H9 (cell line): Measurements from ENCODE around the gene SIGMAR1. TPM values are rescaled to one million over a fixed set of nuclear protein-coding genes. Genes with fewer than 3 reads are reported as not detected.

Experiments
- DNase-seq: peaks from one replicate; pipeline ENCODE4 v3.0.0-alpha.2; 2017
- H2AFZ ChIP-seq: one replicate; pipeline ENCODE4 v1.6.1; 2013; ENCODE audit warnings: mild to moderate bottlenecking, low read length, control low read depth, moderate library complexity
- H2AK5ac ChIP-seq: 2 replicates; pipeline ENCODE4 v1.6.1; 2013; ENCODE audit warnings: low read length, control low read depth, mixed read lengths; ENCODE audit not compliant: insufficient read length
- H2BK120ac ChIP-seq: one replicate; pipeline ENCODE4 v1.6.1; 2013; ENCODE audit warnings: low read depth, mild to moderate bottlenecking, low read length, control low read depth, inconsistent platforms; ENCODE audit not compliant: poor library complexity, severe bottlenecking
- H2BK12ac ChIP-seq: 2 replicates; pipeline ENCODE4 v1.6.1; 2013; ENCODE audit warnings: low read length, control low read depth, mixed read lengths, low read depth; ENCODE audit not compliant: insufficient read length
- H2BK15ac ChIP-seq: 2 replicates; pipeline ENCODE4 v1.6.1; 2013; ENCODE audit warnings: low read depth, low read length, control low read depth
- H2BK20ac ChIP-seq: one replicate; pipeline ENCODE4 v1.6.1; 2013; ENCODE audit warnings: low read depth, mild to moderate bottlenecking, low read length, control low read depth, inconsistent platforms; ENCODE audit not compliant: poor library complexity, severe bottlenecking
- H2BK5ac ChIP-seq: 2 replicates; pipeline ENCODE4 v1.6.1; 2013; ENCODE audit warnings: low read length, control low read depth, mixed read lengths; ENCODE audit not compliant: insufficient read length
- H3K14ac ChIP-seq: 2 replicates; pipeline ENCODE4 v1.6.1; 2013; ENCODE audit warnings: low read length, control low read depth; ENCODE audit not compliant: insufficient read depth
- H3K18ac ChIP-seq: 2 replicates; pipeline ENCODE4 v1.6.1; 2013; ENCODE audit warnings: low read depth, mild to moderate bottlenecking, mixed read lengths, low read length, control low read depth; ENCODE audit not compliant: insufficient read length
- H3K23ac ChIP-seq: 2 replicates; pipeline ENCODE4 v1.6.1; 2013; ENCODE audit warnings: low read length, control low read depth, mixed read lengths, low read depth; ENCODE audit not compliant: insufficient read length
- H3K23me2 ChIP-seq: 2 replicates; pipeline ENCODE4 v1.6.1; 2013; ENCODE audit warnings: low read depth, mild to moderate bottlenecking, mixed read lengths, low read length, control low read depth; ENCODE audit not compliant: insufficient read length, poor library complexity, severe bottlenecking
- H3K27ac ChIP-seq: 2 replicates; pipeline ENCODE4 v1.5.1; 2013; ENCODE audit warnings: low read length, control low read depth, mixed read lengths, low read depth; ENCODE audit not compliant: insufficient read length
- H3K27me3 ChIP-seq: 2 replicates; pipeline ENCODE4 v1.6.1; 2013; ENCODE audit warnings: low read length, control low read depth, inconsistent platforms; ENCODE audit not compliant: insufficient read depth
- H3K4ac ChIP-seq: 2 replicates; pipeline ENCODE4 v1.6.1; 2013; ENCODE audit warnings: low read depth, mild to moderate bottlenecking, control low read depth, inconsistent platforms, low read length, moderate library complexity
- H3K4me1 ChIP-seq: 2 replicates; pipeline ENCODE4 v1.6.1; 2013; ENCODE audit warnings: low read length, control low read depth, inconsistent platforms; ENCODE audit not compliant: insufficient read depth
- H3K4me2 ChIP-seq: 2 replicates; pipeline ENCODE4 v1.6.1; 2013; ENCODE audit warnings: low read length, control low read depth, mixed read lengths; ENCODE audit not compliant: insufficient read length, insufficient read depth
- H3K56ac ChIP-seq: 2 replicates; pipeline ENCODE4 v1.6.1; 2013; ENCODE audit warnings: low read depth, mild to moderate bottlenecking, mixed read lengths, low read length, control low read depth; ENCODE audit not compliant: insufficient read length
- H3K79me1 ChIP-seq: 2 replicates; pipeline ENCODE4 v1.6.1; 2013; ENCODE audit warnings: low read depth, mild to moderate bottlenecking, moderate library complexity, low read length, control low read depth, inconsistent platforms; ENCODE audit not compliant: insufficient read depth, poor library complexity, severe bottlenecking
- H3K79me2 ChIP-seq: 2 replicates; pipeline ENCODE4 v1.6.1; 2013; ENCODE audit warnings: low read length, control low read depth, inconsistent platforms; ENCODE audit not compliant: insufficient read depth
- H3K9ac ChIP-seq: 2 replicates; pipeline ENCODE4 v1.6.1; 2013; ENCODE audit warnings: low read length, control low read depth, mixed read lengths; ENCODE audit not compliant: insufficient read length; ENCODE audit errors: extremely low read depth
- H3K9me3 ChIP-seq: one replicate; pipeline ENCODE4 v1.6.1; 2013; ENCODE audit warnings: low read depth, low read length, inconsistent platforms; ENCODE audit not compliant: control insufficient read depth
- H3T11ph ChIP-seq: one replicate; pipeline ENCODE4 v1.6.1; 2013; ENCODE audit warnings: mild to moderate bottlenecking, low read length, control low read depth, inconsistent platforms
- H4K20me1 ChIP-seq: one replicate; pipeline ENCODE4 v1.6.1; 2013; ENCODE audit not compliant: control insufficient read depth, insufficient read length, insufficient read depth
- H4K5ac ChIP-seq: 2 replicates; pipeline ENCODE4 v1.6.1; 2013; ENCODE audit warnings: low read depth, mild to moderate bottlenecking, mixed read lengths, low read length, control low read depth; ENCODE audit not compliant: insufficient read length
- H4K8ac ChIP-seq: replicated peaks from 2 replicates; pipeline ENCODE4 v1.6.1; 2013; ENCODE audit warnings: low read length, control low read depth, mixed read lengths, low read depth; ENCODE audit not compliant: insufficient read length
- H4K91ac ChIP-seq: 2 replicates; pipeline ENCODE4 v1.6.1; 2013; ENCODE audit warnings: low read depth, mild to moderate bottlenecking, moderate library complexity, mixed read lengths, low read length, control low read depth; ENCODE audit not compliant: insufficient read length
- H3K27ac Mint-ChIP-seq, 3 experiments: 2 replicates in 2 of 3; 3 replicates in 1 of 3; pipeline ENCODE4 v1.8.0; 2020 to 2021; ENCODE audit warnings: mixed read lengths in 3 of 3, mild to moderate bottlenecking in 1 of 3, moderate library complexity in 1 of 3
- H3K27me3 Mint-ChIP-seq: 2 replicates; pipeline ENCODE4 v1.8.0; 2021; ENCODE audit warnings: low read depth, mild to moderate bottlenecking, moderate library complexity, mixed read lengths
- H3K36me3 Mint-ChIP-seq, 3 experiments: 2 replicates in 2 of 3; 3 replicates in 1 of 3; pipeline ENCODE4 v1.8.0; 2020 to 2021; ENCODE audit warnings: low read depth in 3 of 3, mixed read lengths in 3 of 3; ENCODE audit not compliant: insufficient read depth in 1 of 3
- H3K4me1 Mint-ChIP-seq, 2 experiments: 2 replicates each; pipeline ENCODE4 v1.8.0; 2020; ENCODE audit warnings: mixed read lengths in 2 of 2
- H3K4me3 Mint-ChIP-seq, 2 experiments: 2 replicates in 1 of 2; 3 replicates in 1 of 2; pipeline ENCODE4 v1.8.0; 2020 to 2021; ENCODE audit warnings: mild to moderate bottlenecking in 2 of 2, mixed read lengths in 2 of 2, moderate library complexity in 1 of 2
- H3K9me3 Mint-ChIP-seq, 2 experiments: 2 replicates in 1 of 2; 3 replicates in 1 of 2; pipeline ENCODE4 v1.8.0; 2020; ENCODE audit warnings: mild to moderate bottlenecking in 2 of 2, mixed read lengths in 2 of 2, moderate library complexity in 1 of 2
- CTCF ChIP-seq: fragments of 200-600 bp; sonication (generic); conservative IDR thresholded peaks from 3 replicates; pipeline ENCODE4 v1.8.0; 2021; ENCODE audit warnings: antibody characterized with exemption, mild to moderate bottlenecking
- whole genome bisulfite sequencing: extraction: QIAGEN DNeasy Blood & Tissue Kit; methylation state at CpG from one replicate; pipeline ENCODE4 v1.1.7; 2013; ENCODE audit warnings: missing lambda C conversion rate, low lambda C conversion rate, mixed read lengths; ENCODE audit not compliant: insufficient read length; ENCODE audit errors: extremely low coverage; 5-methylcytosine and 5-hydroxymethylcytosine counted together
- total RNA-seq: library from RNA; stranded (reverse); gene quantifications from 2 replicates; pipeline ENCODE4 v1.2.1, GENCODE V29; 2021

SIGMAR1 gene
- total RNA-seq, 1 experiment from 2014 or later: 68.3 TPM

DNA sequence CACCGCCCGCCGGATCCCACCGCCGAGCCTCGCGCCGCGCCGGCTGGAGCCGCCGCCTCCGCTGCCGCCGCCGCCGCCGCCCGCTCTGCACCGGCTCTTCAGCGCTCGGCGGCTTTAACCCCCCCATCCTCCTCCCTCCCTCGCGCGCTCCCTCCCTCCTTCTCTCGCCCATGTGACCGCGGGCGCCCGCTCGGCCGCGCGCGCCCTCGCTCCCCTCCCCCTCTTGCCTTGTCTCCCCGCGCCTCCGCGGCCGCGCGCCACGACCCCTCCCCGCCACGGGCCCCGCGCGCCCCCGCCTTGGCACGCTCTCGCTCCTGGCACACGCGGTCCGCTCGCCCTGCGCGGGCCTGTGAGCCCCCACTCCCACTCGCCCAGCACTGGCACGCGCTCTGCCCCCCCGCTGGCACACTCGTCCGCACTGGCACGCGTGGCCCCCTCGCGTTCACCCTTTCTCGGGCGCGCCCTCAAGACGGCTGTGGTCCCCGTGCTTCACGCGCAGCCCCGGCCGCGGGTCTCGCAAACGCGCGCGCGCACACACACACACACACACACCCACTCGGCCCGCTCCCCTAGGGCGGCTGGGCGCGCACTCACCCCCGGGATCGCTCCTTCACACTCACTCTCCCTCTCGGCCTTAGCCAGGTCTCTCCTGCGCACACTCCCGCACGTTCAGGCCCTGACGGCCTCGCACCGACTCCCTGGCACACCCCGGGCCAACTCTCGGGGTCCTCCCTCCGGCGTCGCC is 47.8 kb downstream of the SIGMAR1 start, which contains the start of gene CNTFR:
CNTFR (minus strand) TSS at position 89 of the 745 bp plus-strand sequence. CDS start 20,743 bp downstream, outside the sequence.
- no peaks in the 10 kb centered on the region for H3K9me3 ChIP-seq
- H3K4me2 ChIP-seq: peak within 1 kb of the TSS; percentile 53
- H3K23me2 ChIP-seq: peaks cover 21% of the 10 kb centered on the region
- no peaks in the 10 kb centered on the region for H3K79me1 ChIP-seq
- peaks cover 39 to 52% of the 10 kb centered on the region in 2 experiments for H3K4me1 Mint-ChIP-seq
- no peak within 1 kb of the TSS for H3K18ac ChIP-seq
- H2BK120ac ChIP-seq: no peak within 1 kb of the TSS
- DNase-seq: no peak
- H4K20me1 ChIP-seq: peaks cover 7% of the 10 kb centered on the region
- no peaks in the 10 kb centered on the region for H3K79me2 ChIP-seq
- peak within 1 kb of the TSS; percentile 62; the same call in 1 of the 2 replicates for H3K14ac ChIP-seq
- H3K27ac ChIP-seq: no peak within 1 kb of the TSS
- H2BK12ac ChIP-seq: no peak within 1 kb of the TSS
- no peak within 1 kb of the TSS for H2AFZ ChIP-seq
- H3K4ac ChIP-seq: no peak within 1 kb of the TSS
- no peak for TF ChIP-seq CTCF
- no peak within 1 kb of the TSS for H3K9ac ChIP-seq
- no peak within 1 kb of the TSS for H2BK15ac ChIP-seq
- WGBS: no CpG with 5 or more reads among the region's 104 CpGs
- H3K27me3 Mint-ChIP-seq: peaks cover 99% of the 10 kb centered on the region
- H2BK20ac ChIP-seq: no peak within 1 kb of the TSS
- no peak within 1 kb of the TSS for H3K56ac ChIP-seq
- H2AK5ac ChIP-seq: no peak within 1 kb of the TSS
- H4K5ac ChIP-seq: no peak within 1 kb of the TSS
- peaks cover 82% of the 10 kb centered on the region for H3K27me3 ChIP-seq
- no peaks in the 10 kb centered on the region; a peak in 2 of 5 replicates for H3K9me3 Mint-ChIP-seq
- no peak within 1 kb of the TSS for H3K27ac Mint-ChIP-seq
- peaks cover 0 to 2% (median 0%) of the 10 kb centered on the region in 3 experiments; a peak in 1 of 7 replicates for H3K36me3 Mint-ChIP-seq
- H3K4me1 ChIP-seq: peaks cover 12% of the 10 kb centered on the region; the same call in 1 of the 2 replicates
- no peak within 1 kb of the TSS for H4K8ac ChIP-seq
- no peak within 1 kb of the TSS for H3T11ph ChIP-seq
- no peak within 1 kb of the TSS for H2BK5ac ChIP-seq
- no peak within 1 kb of the TSS for H3K23ac ChIP-seq
- H4K91ac ChIP-seq: no peak within 1 kb of the TSS
- H3K4me3 Mint-ChIP-seq: peak within 1 kb of the TSS; percentile 69 to 90
